CD4-positive, alpha-beta T cell (primary cell): ENCODE results near the gene RFX8. TPM values are rescaled to one million over a fixed set of nuclear protein-coding genes. Genes with fewer than 3 reads are reported as not detected.

ENCODE experiments used
- ATAC-seq: fragments of 200-7000 bp; cut with Tn5 transposase; one replicate; pipeline ENCODE4 v1.10.0; 2022; ENCODE audit warnings: mild to moderate bottlenecking; ENCODE audit not compliant: poor library complexity
- CTCF ChIA-PET: fragments of 350-600 bp; sonication (Branson Sonifier 250); formaldehyde crosslinking; loops from one replicate; lab custom pipeline; 2021; ENCODE audit warnings: antibody characterized with exemption, inconsistent platforms; lab: Charles Lee
- POLR2A ChIA-PET: fragments of 350-600 bp; sonication (Branson Sonifier 250); formaldehyde crosslinking; loops from one replicate; lab custom pipeline; 2021; ENCODE audit warnings: antibody characterized with exemption, inconsistent platforms; lab: Charles Lee
- DNase-seq, 14 experiments: peaks; one replicate each; pipeline ENCODE4 v3.0.0-alpha.2; 2013 to 2020; ENCODE audit warnings: mixed read lengths in 2 of 14
- H3K27ac ChIP-seq, 2 donors: one replicate each; pipeline versions ENCODE4 v1.5.1 to v1.7.0; 2013; ENCODE audit warnings: low read length in 2 of 2, low read depth in 1 of 2, mild to moderate bottlenecking in 1 of 2
- H3K27me3 ChIP-seq, 2 experiments: 1 replicate in 1 of 2; 2 replicates in 1 of 2; pipeline versions ENCODE4 v1.6.1 to v1.7.0; 2013; ENCODE audit warnings: low read length in 2 of 2, control low read depth in 1 of 2, mild to moderate bottlenecking in 1 of 2, moderate library complexity in 1 of 2; ENCODE audit not compliant: insufficient read depth in 2 of 2, control insufficient read depth in 1 of 2
- H3K36me3 ChIP-seq: one replicate; pipeline ENCODE4 v1.6.1; 2013; ENCODE audit warnings: low read length, control low read depth; ENCODE audit not compliant: insufficient read depth
- H3K4me1 ChIP-seq: one replicate; pipeline ENCODE4 v1.6.1; 2013; ENCODE audit warnings: low read length, control low read depth; ENCODE audit not compliant: insufficient read depth
- H3K4me3 ChIP-seq: one replicate; pipeline ENCODE4 v1.5.1; 2013; ENCODE audit warnings: mild to moderate bottlenecking, low read length, moderate library complexity
- H3K9me3 ChIP-seq, 2 experiments: 1 replicate in 1 of 2; 2 replicates in 1 of 2; pipeline versions ENCODE4 v1.6.1 to v1.7.0; 2013; ENCODE audit warnings: low read length in 2 of 2, mild to moderate bottlenecking in 2 of 2, control low read depth in 1 of 2, moderate library complexity in 1 of 2; ENCODE audit not compliant: control insufficient read depth in 1 of 2, insufficient read depth in 1 of 2
- H3K27ac Mint-ChIP-seq: one replicate; pipeline ENCODE4 v1.8.0; 2020; ENCODE audit warnings: mixed read lengths
- H3K27me3 Mint-ChIP-seq: one replicate; pipeline ENCODE4 v1.8.0; 2021; ENCODE audit warnings: mixed read lengths
- H3K36me3 Mint-ChIP-seq: one replicate; pipeline ENCODE4 v1.8.0; 2021; ENCODE audit warnings: low read depth, mixed read lengths
- H3K4me1 Mint-ChIP-seq: one replicate; pipeline ENCODE4 v1.8.0; 2021; ENCODE audit warnings: low read depth, mixed read lengths
- H3K4me3 Mint-ChIP-seq: one replicate; pipeline ENCODE4 v1.8.0; 2020; ENCODE audit warnings: mild to moderate bottlenecking, mixed read lengths
- H3K9me3 Mint-ChIP-seq: one replicate; pipeline ENCODE4 v1.8.0; 2020; ENCODE audit warnings: mixed read lengths
- intact Hi-C, 2 experiments: fragments of 100-400 bp; cut with DNase I in 1 of 2; cut with micrococcal nuclease in 1 of 2; formaldehyde crosslinking; loops; one replicate each; pipeline versions ENCODE4 v1.15.1 to v1.9.0; 2023 to 2025; cut with DNase I, micrococcal nuclease
- total RNA-seq, 174 experiments: library from RNA in 2 of 174; stranded (reverse) in 2 of 174; gene quantifications; one replicate each; pipeline ENCODE4 v1.2.3 and lab custom pipeline; 2021 to 2026
- TF ChIP-seq, protein P1 (sequence below): fragments of 200-600 bp; IDR thresholded peaks from one replicate; pipeline ENCODE4 v1.8.0; 2022; ENCODE audit warnings: antibody characterized with exemption, mild to moderate bottlenecking

Gene RFX8
- total RNA-seq, 2 experiments from 2014 or later = 0.67 to 1.1 TPM

DNA sequence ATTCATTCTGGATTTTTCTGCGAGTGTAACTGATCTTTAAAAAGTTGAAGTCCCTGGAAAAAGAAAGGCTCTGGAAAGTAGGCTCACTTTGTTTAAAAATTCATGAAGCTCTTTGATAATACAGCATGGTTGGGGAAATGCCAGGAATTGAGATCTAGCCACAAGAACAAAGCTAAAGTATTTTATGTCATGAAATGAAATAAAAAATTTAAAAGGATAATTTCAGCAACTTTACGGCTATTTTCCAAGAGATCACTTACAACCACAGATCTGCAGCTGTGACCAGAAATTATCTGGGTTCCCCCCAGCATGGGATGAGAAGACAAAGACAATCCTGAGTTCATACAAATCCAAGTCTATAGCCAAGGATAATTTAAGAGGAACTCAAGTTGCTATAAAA lies 25.3 kb upstream of the RFX8 start:
- DNase-seq (no peak), ATAC-seq (no peak)
- no peak overlapping the region for H3K4me3 Mint-ChIP-seq
- Histone ChIP-seq H3K36me3 (no peaks in the 10 kb centered on the region), H3K9me3 (no peaks in the 10 kb centered on the region), H3K27ac (no peak overlapping the region), H3K4me1 (peaks cover 7% of the 10 kb centered on the region), H3K4me3 (no peak overlapping the region), H3K27me3 (no peaks in the 10 kb centered on the region)
- ChIA-PET CTCF (no interaction called here), POLR2A (no interaction called here)
- no peaks in the 10 kb centered on the region for H3K27me3 Mint-ChIP-seq
- H3K4me1 Mint-ChIP-seq = peaks cover 13% of the 10 kb centered on the region
- H3K36me3 Mint-ChIP-seq = no peaks in the 10 kb centered on the region
- H3K27ac Mint-ChIP-seq = no peak overlapping the region
- intact Hi-C loops = no loop called here
- no peaks in the 10 kb centered on the region for H3K9me3 Mint-ChIP-seq
- TF ChIP-seq, protein P1, sequence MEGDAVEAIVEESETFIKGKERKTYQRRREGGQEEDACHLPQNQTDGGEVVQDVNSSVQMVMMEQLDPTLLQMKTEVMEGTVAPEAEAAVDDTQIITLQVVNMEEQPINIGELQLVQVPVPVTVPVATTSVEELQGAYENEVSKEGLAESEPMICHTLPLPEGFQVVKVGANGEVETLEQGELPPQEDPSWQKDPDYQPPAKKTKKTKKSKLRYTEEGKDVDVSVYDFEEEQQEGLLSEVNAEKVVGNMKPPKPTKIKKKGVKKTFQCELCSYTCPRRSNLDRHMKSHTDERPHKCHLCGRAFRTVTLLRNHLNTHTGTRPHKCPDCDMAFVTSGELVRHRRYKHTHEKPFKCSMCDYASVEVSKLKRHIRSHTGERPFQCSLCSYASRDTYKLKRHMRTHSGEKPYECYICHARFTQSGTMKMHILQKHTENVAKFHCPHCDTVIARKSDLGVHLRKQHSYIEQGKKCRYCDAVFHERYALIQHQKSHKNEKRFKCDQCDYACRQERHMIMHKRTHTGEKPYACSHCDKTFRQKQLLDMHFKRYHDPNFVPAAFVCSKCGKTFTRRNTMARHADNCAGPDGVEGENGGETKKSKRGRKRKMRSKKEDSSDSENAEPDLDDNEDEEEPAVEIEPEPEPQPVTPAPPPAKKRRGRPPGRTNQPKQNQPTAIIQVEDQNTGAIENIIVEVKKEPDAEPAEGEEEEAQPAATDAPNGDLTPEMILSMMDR = no peak

DNA sequence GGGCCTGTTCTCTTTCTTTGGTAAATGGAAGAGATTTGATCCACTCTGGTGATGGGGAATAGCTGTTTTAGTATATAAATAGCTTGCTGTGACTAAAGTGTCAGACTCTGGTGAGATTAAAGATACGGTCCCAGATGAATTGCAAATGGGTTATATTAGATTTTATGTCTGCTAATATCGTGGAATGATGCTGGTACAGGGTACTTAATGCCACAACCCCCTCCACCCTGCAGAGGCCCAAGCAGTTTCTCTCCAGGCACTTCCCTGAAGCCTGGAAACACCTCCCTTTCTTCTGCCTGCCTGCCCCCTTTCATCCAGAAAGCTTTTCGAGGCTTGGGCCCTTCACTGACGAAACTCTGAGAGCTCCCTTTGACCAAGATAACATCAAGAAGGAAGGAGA lies 21.4 kb upstream of the RFX8 start:
- Histone ChIP-seq H3K27me3 (no peaks in the 10 kb centered on the region), H3K4me3 (no peak overlapping the region), H3K36me3 (no peaks in the 10 kb centered on the region), H3K4me1 (no peaks in the 10 kb centered on the region), H3K27ac (no peak overlapping the region), H3K9me3 (no peaks in the 10 kb centered on the region)
- POLR2A ChIA-PET = interaction anchor here (0.7 kb wide), 1 partner anchor 10 kb away, joined by 3 read pairs; no protein-coding TSS in a partner anchor
- Mint-ChIP-seq H3K27me3 (no peaks in the 10 kb centered on the region), H3K9me3 (peaks cover 3% of the 10 kb centered on the region), H3K4me3 (no peak overlapping the region), H3K36me3 (no peaks in the 10 kb centered on the region), H3K27ac (no peak overlapping the region), H3K4me1 (peaks cover under 1% of the 10 kb centered on the region)
- TF ChIP-seq, protein P1 = no peak
- ATAC-seq = no peak
- DNase-seq = no peak
- intact Hi-C loops = no loop called here
- CTCF ChIA-PET = interaction anchor here (0.7 kb wide), 2 partner anchors 9 to 77 kb away, joined by 3 read pairs; no protein-coding TSS in a partner anchor

DNA sequence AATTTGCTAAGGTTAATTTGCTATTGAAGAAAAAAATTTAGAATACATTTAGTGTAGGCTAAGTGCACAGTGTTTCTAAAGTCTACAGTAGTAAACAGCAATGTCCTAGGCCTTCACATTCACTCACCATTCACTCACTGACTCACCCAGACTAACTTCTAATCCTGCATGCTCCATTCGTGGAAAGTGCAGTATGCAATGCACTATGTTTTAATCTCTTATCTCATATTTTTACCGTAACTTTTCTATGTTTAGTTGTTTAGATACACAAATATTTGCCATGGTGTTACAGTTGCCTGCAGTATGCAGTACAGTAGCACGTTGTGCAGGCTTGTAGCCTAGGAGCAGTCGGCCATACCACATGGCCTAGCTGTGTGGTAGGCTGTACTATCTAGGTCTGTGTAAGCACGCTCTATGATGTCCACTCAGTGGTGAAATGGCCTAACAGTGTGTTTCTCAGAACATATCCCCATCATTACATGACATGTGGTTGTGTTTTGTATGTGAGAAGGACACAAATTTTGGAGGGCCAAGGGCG lies 18.1 kb upstream of the RFX8 start:
- ATAC-seq (no peak), DNase-seq (no peak)
- H3K27me3 Mint-ChIP-seq = no peaks in the 10 kb centered on the region
- H3K4me3 ChIP-seq = no peak overlapping the region
- H3K9me3 ChIP-seq = peaks cover 0 to 4% of the 10 kb centered on the region in 2 experiments
- no peak overlapping the region for H3K4me3 Mint-ChIP-seq
- intact Hi-C loops = no loop called here
- H3K27ac ChIP-seq = no peak overlapping the region
- peaks cover 3% of the 10 kb centered on the region for H3K9me3 Mint-ChIP-seq
- TF ChIP-seq, protein P1 = no peak
- no peaks in the 10 kb centered on the region for H3K36me3 ChIP-seq
- H3K4me1 Mint-ChIP-seq = peaks cover 4% of the 10 kb centered on the region
- H3K4me1 ChIP-seq = no peaks in the 10 kb centered on the region
- no peaks in the 10 kb centered on the region for H3K27me3 ChIP-seq
- ChIA-PET POLR2A (no interaction called here), CTCF (no interaction called here)
- no peaks in the 10 kb centered on the region for H3K36me3 Mint-ChIP-seq
- H3K27ac Mint-ChIP-seq = no peak overlapping the region
